GM18499 (cell line): Measurements from ENCODE around the gene GJC2.

ENCODE experiments used
- ATAC-seq: cut with Tn5 transposase; IDR thresholded peaks from one replicate; pipeline ENCODE4 v1.9.1; 2021; ENCODE audit warnings: moderate number of reproducible peaks; ENCODE audit not compliant: insufficient read depth, unreplicated experiment

Gene GJC2

GRCh38 chr1:228143480-228144192 is 6.1 kb upstream of the GJC2 start:
- no peak for ATAC-seq

DNA sequence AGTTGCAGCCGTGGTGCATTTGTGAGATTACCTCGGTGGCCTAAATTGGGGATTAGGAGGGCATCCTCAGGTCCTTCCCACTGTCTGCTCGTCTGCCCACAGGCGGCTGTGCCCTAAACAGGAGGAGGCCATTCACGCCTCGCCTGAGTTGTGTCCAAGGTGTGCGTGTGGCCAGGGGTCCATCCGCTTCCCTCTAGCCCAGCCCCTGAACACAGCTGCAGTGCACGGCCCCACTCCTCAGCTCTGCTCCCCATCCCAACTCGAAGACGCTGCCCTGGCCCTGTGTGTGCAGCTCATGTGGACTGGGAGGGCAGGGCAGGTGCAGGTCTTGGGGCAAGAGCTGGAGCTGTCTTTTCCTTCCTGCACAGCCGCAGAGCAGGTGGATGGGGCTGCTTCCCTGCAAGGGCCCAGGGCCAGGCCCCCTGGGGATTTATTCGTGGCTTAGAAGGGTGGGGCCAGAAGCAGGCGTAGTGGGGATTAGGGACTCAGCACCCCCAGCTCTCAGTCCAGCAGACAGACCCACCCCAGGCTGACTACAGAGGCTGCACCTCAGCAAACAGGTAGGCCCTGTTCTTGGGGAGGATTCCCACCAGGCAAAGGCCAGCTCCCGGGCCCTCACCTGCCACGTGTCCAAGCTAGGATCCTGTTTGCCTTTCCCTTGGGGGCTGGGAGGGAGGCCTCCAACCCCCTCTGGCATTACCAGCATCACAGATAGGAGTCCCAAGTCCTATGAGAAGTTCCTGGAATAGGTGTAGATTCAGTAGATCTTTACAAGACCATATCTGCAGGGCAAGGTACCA is 5.3 kb upstream of the GJC2 start:
- no peak for ATAC-seq

DNA sequence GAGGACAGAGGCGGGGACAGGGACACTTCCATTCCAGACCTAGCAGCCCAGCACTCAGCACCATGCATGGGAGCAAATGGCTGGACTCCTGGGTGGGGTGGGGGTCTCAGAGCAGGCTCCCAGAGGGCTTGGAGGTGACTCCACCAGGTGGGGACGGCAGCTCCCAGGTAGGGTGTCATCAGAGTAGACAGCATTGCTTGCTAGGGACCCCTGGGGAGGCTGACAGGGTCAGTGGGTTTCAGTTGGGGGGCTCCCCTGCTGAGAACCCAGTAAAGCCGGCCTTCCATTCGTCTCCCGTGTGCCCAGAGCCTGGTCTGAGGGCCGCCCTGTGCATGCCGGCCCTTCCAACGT is 4.8 kb upstream of the GJC2 start:
- no peak for ATAC-seq

DNA sequence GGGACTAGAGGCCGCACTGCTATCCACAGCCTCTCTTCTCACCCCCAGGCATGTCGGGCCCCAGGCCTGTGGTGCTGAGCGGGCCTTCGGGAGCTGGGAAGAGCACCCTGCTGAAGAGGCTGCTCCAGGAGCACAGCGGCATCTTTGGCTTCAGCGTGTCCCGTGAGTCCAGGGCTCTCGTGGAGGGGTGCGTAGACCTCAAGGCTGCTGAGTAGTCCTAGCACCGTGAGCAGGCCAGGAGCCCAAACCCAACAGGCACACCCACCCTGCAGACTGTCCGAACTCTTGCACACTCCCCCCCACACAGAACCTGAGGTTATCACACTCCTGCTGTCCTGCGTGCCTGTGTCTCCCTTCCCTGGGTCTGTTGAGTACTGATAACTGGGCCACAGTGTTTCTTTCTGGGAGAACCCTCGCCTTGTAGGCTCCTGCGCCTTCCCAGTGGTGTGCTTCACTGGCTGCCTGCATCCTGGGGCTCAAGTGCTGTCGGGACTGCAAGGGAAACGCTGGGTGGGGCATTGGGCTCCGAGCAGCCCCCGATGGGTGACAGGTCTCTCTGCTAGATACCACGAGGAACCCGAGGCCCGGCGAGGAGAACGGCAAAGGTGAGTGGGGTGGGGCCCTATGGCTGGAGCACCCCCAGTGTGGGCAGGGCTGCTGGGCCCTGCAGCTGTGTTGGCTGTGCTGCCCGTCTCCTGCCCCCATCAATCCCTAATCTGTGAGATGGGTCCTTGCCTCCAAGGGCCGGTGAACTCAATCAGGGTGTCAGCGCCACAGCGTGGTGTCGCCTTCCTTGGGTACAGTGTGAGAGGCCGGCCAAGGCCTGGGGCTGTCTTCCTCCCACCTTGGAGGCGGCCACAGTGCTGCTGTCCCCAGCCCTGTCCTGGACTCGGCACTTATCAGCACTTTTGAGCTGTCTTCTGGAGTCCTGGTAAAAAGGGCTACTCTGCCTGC is 4.0 kb upstream of the GJC2 start:
- ATAC-seq = no peak

GRCh38 chr1:228146417-228147150 is 3.1 kb upstream of the GJC2 start:
- ATAC-seq = no peak

DNA sequence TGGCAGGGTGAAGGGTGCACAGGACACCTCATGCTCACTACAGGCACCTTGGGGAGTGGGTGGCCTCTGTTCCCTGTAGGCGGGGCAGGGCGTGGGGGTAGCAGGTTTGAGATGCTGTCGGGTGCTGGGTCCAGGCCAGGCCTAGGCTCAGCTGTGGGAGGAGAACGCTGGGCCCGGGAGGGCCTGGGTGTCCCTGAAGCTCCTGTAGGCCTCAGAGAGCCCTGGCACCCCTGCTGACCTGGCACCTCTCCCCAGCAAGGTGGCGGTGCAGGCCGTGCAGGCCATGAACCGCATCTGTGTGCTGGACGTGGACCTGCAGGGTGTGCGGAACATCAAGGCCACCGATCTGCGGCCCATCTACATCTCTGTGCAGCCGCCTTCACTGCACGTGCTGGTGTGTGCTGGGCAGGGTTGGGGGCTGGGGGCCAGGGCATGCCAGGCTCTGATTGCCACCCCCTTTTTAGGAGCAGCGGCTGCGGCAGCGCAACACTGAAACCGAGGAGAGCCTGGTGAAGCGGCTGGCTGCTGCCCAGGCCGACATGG is 2.5 kb upstream of the GJC2 start:
- no peak for ATAC-seq

DNA sequence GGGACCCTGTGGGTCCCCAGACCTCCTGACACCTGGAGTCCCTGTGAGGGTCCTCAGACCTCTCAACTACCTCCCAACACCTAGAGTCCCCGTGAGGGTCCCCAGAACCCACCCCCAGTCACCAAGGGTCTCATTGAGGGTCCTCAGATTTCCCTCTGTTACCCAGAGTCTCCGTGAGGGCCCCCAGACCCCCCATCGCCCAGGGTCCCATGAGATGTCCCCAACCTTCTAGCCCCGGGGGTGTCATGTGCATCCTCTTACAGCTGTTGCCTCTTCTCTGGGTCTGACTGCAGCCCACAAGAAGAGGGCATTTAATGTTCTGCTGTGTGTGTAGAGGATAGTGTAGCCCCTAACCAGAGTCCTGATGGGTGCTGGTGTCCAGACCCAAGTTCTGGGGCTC is 2.0 kb upstream of the GJC2 start:
- ATAC-seq = no peak

DNA sequence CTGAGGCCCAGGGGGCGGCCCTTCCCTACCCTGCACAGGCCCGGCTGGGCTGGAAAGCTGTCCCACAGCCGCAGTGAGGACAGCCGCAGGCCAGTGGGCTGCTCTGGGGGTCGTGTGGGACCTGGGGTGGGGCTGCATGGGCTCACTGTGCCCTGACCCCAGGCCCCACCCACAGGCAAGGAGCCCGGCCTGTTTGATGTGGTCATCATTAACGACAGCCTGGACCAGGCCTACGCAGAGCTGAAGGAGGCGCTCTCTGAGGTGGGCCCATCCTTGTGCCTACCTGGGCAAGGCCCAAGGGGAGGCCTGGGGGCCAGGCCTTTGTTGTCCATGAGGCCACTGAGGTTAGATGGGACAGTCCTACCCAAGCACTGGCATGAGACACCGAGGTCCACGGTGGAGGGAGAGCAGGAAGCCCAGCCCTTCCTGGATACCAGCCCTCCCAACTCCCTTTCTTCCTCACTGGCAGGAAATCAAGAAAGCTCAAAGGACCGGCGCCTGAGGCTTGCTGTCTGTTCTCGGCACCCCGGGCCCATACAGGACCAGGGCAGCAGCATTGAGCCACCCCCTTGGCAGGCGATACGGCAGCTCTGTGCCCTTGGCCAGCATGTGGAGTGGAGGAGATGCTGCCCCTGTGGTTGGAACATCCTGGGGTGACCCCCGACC is 1.4 kb upstream of the GJC2 start:
- no peak for ATAC-seq

DNA sequence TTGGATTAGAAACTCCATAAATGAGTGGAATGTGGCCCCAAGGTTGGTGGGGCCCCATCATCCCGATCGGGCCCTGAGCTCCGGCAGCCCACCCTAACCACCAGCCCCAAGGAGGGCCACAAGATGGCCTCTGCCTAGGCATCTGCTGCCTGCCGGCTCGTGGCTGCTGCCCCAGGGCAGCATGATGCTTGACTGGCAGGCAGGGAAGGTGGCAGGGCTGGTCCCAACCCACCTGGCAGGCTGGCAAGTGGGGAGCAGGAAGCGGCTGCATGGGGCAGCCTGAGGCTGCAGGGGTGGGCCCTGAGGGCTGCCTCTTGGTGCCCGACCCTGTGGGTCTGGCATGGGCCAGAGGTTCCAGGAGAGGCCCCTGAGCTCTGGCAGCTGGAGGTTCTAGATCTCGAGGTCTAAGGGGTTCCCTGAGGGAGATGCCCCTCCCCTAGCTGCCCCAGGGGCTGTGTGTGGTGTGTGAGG is 760 bp upstream of the GJC2 start:
- no peak for ATAC-seq

DNA sequence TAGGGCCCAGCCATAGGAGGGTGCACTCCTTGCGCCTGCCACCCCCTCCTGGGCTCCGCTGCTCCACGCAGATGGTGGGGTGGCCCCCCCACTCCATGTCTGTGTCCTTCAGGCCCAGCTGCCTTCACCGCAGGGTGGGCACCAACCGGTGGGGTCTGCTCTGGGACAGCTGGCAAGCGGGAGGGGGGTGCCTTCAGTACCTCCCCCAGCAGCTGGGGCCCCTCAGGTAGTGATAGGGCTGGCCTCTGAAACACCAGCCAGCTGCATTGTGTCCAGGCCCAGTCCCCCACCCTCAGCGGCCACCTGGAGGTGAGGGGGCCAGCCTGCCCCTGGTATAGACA is 360 bp downstream of the GJC2 start:
- no peak for ATAC-seq

GRCh38 chr1:228150461-228151179 is 890 bp downstream of the GJC2 start:
- ATAC-seq = no peak

GRCh38 chr1:228151180-228151925 is 1.6 kb downstream of the GJC2 start:
- ATAC-seq = no peak

DNA sequence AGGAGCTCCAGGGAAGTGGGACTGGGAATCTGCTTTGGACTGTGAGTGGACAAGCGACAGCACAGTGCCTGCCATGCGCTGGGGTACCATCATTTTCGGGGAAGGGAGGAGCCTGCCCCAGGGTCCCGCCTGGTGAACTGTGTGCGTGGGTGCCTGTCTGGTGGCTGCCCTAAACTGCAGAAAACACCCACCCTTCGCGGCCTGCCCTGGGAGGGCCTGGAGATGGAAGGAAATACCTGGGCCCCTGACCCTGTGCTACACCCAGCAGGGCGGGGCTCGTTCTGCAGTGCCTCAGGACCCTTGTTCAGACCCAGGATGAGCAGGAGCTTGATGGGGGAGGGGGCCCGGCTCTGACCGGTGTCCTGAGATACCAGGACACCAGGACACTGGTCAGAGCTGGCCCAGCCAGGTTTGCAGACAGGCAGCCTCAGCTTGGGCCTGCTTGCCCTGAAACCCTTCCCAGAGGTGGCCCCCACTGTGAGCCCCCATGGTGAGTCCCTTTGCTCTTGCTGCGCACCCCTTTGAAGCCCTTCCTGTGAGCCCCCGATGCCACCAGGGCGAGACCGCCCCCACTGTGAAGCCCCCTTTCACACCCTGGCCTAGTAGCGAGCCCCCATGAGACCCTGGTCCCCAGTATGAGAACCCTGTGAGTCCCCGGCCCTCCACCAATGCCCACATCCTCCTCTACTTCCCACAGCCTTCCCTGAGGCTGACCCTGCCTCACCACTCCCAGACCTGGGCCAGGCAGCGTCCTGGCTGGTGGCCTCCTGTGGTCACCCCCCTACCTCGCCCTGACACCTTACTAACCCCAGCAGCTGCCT is 2.6 kb downstream of the GJC2 start:
- no peak for ATAC-seq

DNA sequence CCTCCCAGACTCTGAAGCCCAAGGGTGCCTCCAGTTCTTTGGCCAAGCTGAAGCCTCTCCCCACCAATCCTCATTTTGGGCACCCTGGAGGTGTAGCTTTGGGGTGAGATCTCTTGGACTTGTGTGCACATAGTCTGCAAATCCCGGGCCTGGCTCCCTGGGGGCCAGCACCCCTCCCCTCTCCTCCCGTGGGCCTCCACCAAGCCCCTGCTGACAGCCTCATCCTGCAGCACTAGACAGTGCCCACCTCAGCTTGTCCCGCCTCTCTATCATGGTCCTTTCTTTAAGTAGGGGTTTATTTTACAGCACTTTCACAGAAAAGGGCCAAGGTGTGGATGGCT is 3.2 kb downstream of the GJC2 start:
- no peak for ATAC-seq

- no peak for ATAC-seq
Measured at GRCh38 chr1:228154021-228154669, 4.4 kb downstream of the GJC2 start.

- ATAC-seq = no peak
Measured at GRCh38 chr1:228154670-228155571, 5.2 kb downstream of the GJC2 start.
